HepG2 (cell line): Measurements from ENCODE around the gene CD248. TPM values are rescaled to one million over a fixed set of nuclear protein-coding genes. Genes with fewer than 3 reads are reported as not detected.

ENCODE experiments used
- AGO2 ChIP-seq: fragments of 200-400 bp; formaldehyde crosslinking; optimal IDR thresholded peaks from 2 replicates; pipeline ENCODE3; 2017; ENCODE audit warnings: mild to moderate bottlenecking, low read depth, low read length, moderate library complexity
- ATM ChIP-seq: fragments of 450-650 bp; IDR thresholded peaks from 2 replicates; pipeline ENCODE4 v1.7.1; 2017; ENCODE audit warnings: mild to moderate bottlenecking, borderline replicate concordance
- BORCS8-MEF2B ChIP-seq: sonication (generic); formaldehyde crosslinking; IDR thresholded peaks from 2 replicates; pipeline ENCODE4 v1.8.0; 2022; ENCODE audit warnings: mild to moderate bottlenecking, missing genetic modification reagents
- DPF2 ChIP-seq: sonication (generic); formaldehyde crosslinking; IDR thresholded peaks from 2 replicates; pipeline ENCODE4 v1.4.0; 2020; ENCODE audit warnings: mild to moderate bottlenecking, low read depth, missing genetic modification reagents, borderline replicate concordance
- GZF1 ChIP-seq: sonication (generic); formaldehyde crosslinking; IDR thresholded peaks from 2 replicates; pipeline ENCODE4 v1.5.1; 2020; ENCODE audit warnings: mild to moderate bottlenecking, missing genetic modification reagents
- IKZF4 ChIP-seq: sonication (generic); formaldehyde crosslinking; IDR thresholded peaks from 2 replicates; pipeline ENCODE4 v1.5.1; 2020; ENCODE audit warnings: borderline replicate concordance, mild to moderate bottlenecking, low read depth, missing genetic modification reagents; ENCODE audit errors: not compliant biosample characterization
- KAT7 ChIP-seq: IDR thresholded peaks from 2 replicates; pipeline ENCODE4 v1.6.1; 2018; ENCODE audit warnings: borderline replicate concordance, missing compliant biosample characterization
- KDM5A ChIP-seq: fragments of 200-600 bp; sonication (generic); IDR thresholded peaks from 2 replicates; pipeline ENCODE4 v1.7.0; 2018; ENCODE audit warnings: antibody characterized with exemption, mild to moderate bottlenecking, low read length, borderline replicate concordance
- MTA3 ChIP-seq: sonication (generic); formaldehyde crosslinking; IDR thresholded peaks from 2 replicates; pipeline ENCODE4 v1.4.0; 2020; ENCODE audit warnings: missing genetic modification reagents
- MTERF4 ChIP-seq: sonication (generic); formaldehyde crosslinking; IDR thresholded peaks from 2 replicates; pipeline ENCODE4 v1.8.0; 2023; ENCODE audit warnings: mild to moderate bottlenecking, missing genetic modification reagents
- NFIB ChIP-seq: sonication (generic); formaldehyde crosslinking; IDR thresholded peaks from 2 replicates; pipeline ENCODE4 v1.9.0; 2021; ENCODE audit warnings: missing genetic modification reagents, mild to moderate bottlenecking, borderline replicate concordance
- NR0B2 ChIP-seq: sonication (generic); formaldehyde crosslinking; IDR thresholded peaks from 2 replicates; pipeline ENCODE4 v1.4.0; 2020; ENCODE audit warnings: mild to moderate bottlenecking, missing genetic modification reagents
- NR3C1 ChIP-seq: sonication (generic); formaldehyde crosslinking; IDR thresholded peaks from 2 replicates; pipeline ENCODE4 v1.4.0; 2020; ENCODE audit warnings: missing genetic modification reagents
- PLRG1 ChIP-seq: fragments of 450-650 bp; conservative IDR thresholded peaks from 2 replicates; pipeline ENCODE4 v1.6.1; 2016
- POLR2A ChIP-seq, 2 experiments: IDR thresholded peaks; 2 replicates each; pipeline ENCODE4 v1.6.1; 2011; ENCODE audit warnings: low read depth in 2 of 2, low read length in 2 of 2, mild to moderate bottlenecking in 1 of 2, moderate library complexity in 1 of 2; ENCODE audit not compliant: insufficient read depth in 1 of 2
- POLR2G ChIP-seq: fragments of 200-400 bp; formaldehyde crosslinking; IDR thresholded peaks from 2 replicates; pipeline ENCODE4 v1.6.1; 2018; ENCODE audit warnings: mild to moderate bottlenecking, low read depth, low read length, moderate library complexity
- PPARG ChIP-seq: conservative IDR thresholded peaks from 2 replicates; pipeline ENCODE4 v1.6.1; 2016; ENCODE audit warnings: missing biosample characterization, missing genetic modification reagents
- RNF2 ChIP-seq: fragments of 450-650 bp; conservative IDR thresholded peaks from 2 replicates; pipeline ENCODE4 v1.6.1; 2016; ENCODE audit warnings: low read depth
- SATB2 ChIP-seq: sonication (generic); formaldehyde crosslinking; IDR thresholded peaks from 2 replicates; pipeline ENCODE4 v1.5.0; 2020; ENCODE audit warnings: missing genetic modification reagents
- SP1 ChIP-seq, 2 experiments: fragments of 450-650 bp in 1 of 2; sonication (generic) in 1 of 2; formaldehyde crosslinking in 1 of 2; IDR thresholded peaks; 2 replicates each; pipeline versions ENCODE4 v1.4.0 to v1.6.1; 2016 to 2020; ENCODE audit warnings: missing genetic modification reagents in 1 of 2
- YEATS4 ChIP-seq: sonication (generic); formaldehyde crosslinking; IDR thresholded peaks from 2 replicates; pipeline ENCODE4 v1.4.0; 2020; ENCODE audit warnings: missing genetic modification reagents, borderline replicate concordance
- ZBTB21 ChIP-seq: sonication (generic); formaldehyde crosslinking; IDR thresholded peaks from 2 replicates; pipeline ENCODE4 v1.4.0; 2020; ENCODE audit warnings: missing genetic modification reagents
- ZC3H13 ChIP-seq: sonication (generic); formaldehyde crosslinking; IDR thresholded peaks from 2 replicates; pipeline ENCODE4 v1.8.1; 2023; ENCODE audit warnings: mild to moderate bottlenecking, missing genetic modification reagents, moderate library complexity
- ZFP36 ChIP-seq: fragments of 150-350 bp; IDR thresholded peaks from 2 replicates; pipeline ENCODE4 v1.6.1; 2018; ENCODE audit warnings: borderline replicate concordance, low read length, low read depth; ENCODE audit not compliant: partially characterized antibody
- ZIK1 ChIP-seq: sonication (generic); formaldehyde crosslinking; IDR thresholded peaks from 2 replicates; pipeline ENCODE4 v1.5.0; 2020; ENCODE audit warnings: mild to moderate bottlenecking, low read depth, missing genetic modification reagents, borderline replicate concordance
- ZKSCAN1 ChIP-seq: fragments of 150-350 bp; IDR thresholded peaks from 2 replicates; pipeline ENCODE4 v1.6.1; 2014; ENCODE audit warnings: low read length
- ZMYM2 ChIP-seq: sonication (generic); formaldehyde crosslinking; IDR thresholded peaks from 2 replicates; pipeline ENCODE4 v1.8.0; 2022; ENCODE audit warnings: mild to moderate bottlenecking, missing genetic modification reagents
- ZNF572 ChIP-seq: sonication (generic); formaldehyde crosslinking; IDR thresholded peaks from 2 replicates; pipeline ENCODE4 v1.5.1; 2020; ENCODE audit warnings: mild to moderate bottlenecking, missing genetic modification reagents
- ZSCAN9 ChIP-seq: IDR thresholded peaks from 2 replicates; pipeline ENCODE4 v1.6.1; 2016; ENCODE audit warnings: borderline replicate concordance
- polyA plus RNA-seq, 8 experiments: library from polyadenylated mRNA; depleted of rRNA in 3 of 8; stranded (reverse) in 7 of 8; unstranded in 1 of 8; fragments of >200 nt; fragmentation: Illumina TruSeq in 4 of 8; extraction: Trizol in 4 of 8; gene quantifications; 2 replicates each; pipeline versions ENCODE4 v1.2.1 to v1.2.3, GENCODE V29; 2011 to 2016; ENCODE audit warnings: low read depth in 4 of 8, missing spikeins in 1 of 8, mixed read lengths in 1 of 8; ENCODE audit not compliant: insufficient read depth in 1 of 8
- total RNA-seq, 5 experiments: library from RNA; depleted of rRNA; stranded (reverse); fragments of >200 nt; fragmentation: Illumina TruSeq; extraction: Trizol; gene quantifications; 2 replicates each; pipeline ENCODE4 v1.2.3, GENCODE V29; 2016; ENCODE audit warnings: low read depth in 1 of 5

CD248 gene
- total and polyA plus RNA-seq, 2 of the 13 experiments (the other 11 are each of a cell fraction or from before 2014, with no cell fraction given) = 0.25 to 0.35 TPM

- no peak for TF ChIP-seq MTERF4 (CRISPR knock-in tag)
- TF ChIP-seq RNF2 = 0 out of 2 replicates have a peak, but pooled peaks have one; percentile 62
- TF ChIP-seq NFIB = no peak
- TF ChIP-seq IKZF4 (CRISPR knock-in tag) = no peak
- peak; percentile 49; the same call in 1 of the 2 replicates for TF ChIP-seq SATB2
- TF ChIP-seq POLR2G = peak; percentile 90
- TF ChIP-seq ATM = no peak
- TF ChIP-seq SP1 (IDR thresholded peaks at IDR 0.05) = no peak
- peak; percentile 57 for TF ChIP-seq SP1 (CRISPR knock-in tag; IDR thresholded peaks at IDR 0.05)
- peak; percentile 84; the same call in 1 of the 2 replicates for TF ChIP-seq ZSCAN9 (CRISPR knock-in tag)
- no peak for TF ChIP-seq ZKSCAN1
- TF ChIP-seq POLR2A (IDR thresholded peaks at IDR 0.05; ENCODE audit: insufficient read depth in 1 of 2, low read depth in 2 of 2, low read length in 2 of 2) = peak; percentile 89 to 97
- peak; percentile 44; the same call in 1 of the 2 replicates for TF ChIP-seq YEATS4 (CRISPR knock-in tag)
- TF ChIP-seq GZF1 (CRISPR knock-in tag) = peak; percentile 68; the same call in 1 of the 2 replicates
- TF ChIP-seq BORCS8-MEF2B (CRISPR knock-in tag) = peak; percentile 89; the same call in 1 of the 2 replicates
- 0 out of 2 replicates have a peak, but pooled peaks have one; percentile 35 for TF ChIP-seq NR0B2 (CRISPR knock-in tag)
- no peak for TF ChIP-seq ZMYM2
- TF ChIP-seq ZBTB21 (CRISPR knock-in tag) = no peak
- TF ChIP-seq ZIK1 (CRISPR knock-in tag) = peak; percentile 49; the same call in 1 of the 2 replicates
- TF ChIP-seq DPF2 (CRISPR knock-in tag) = 0 out of 2 replicates have a peak, but pooled peaks have one; percentile 41
- no peak for TF ChIP-seq ZNF572
- TF ChIP-seq ZC3H13 (CRISPR knock-in tag) = peak; percentile 84
- TF ChIP-seq MTA3 (CRISPR knock-in tag) = no peak
- TF ChIP-seq KAT7 (CRISPR knock-in tag) = peak; percentile 31; the same call in 1 of the 2 replicates
- TF ChIP-seq AGO2 = peak; percentile 83
- TF ChIP-seq ZFP36 = no peak
- no peak for TF ChIP-seq PLRG1
- TF ChIP-seq NR3C1 (CRISPR knock-in tag) = no peak
- TF ChIP-seq PPARG (CRISPR knock-in tag) = peak; percentile 35; the same call in 1 of the 2 replicates
- TF ChIP-seq KDM5A = peak; percentile 99
Measured at GRCh38 chr11:66344550-66345315, 27.9 kb upstream of the CD248 start, which contains the start of gene BRMS1 (continued).
